GM21825 (cell line): Measurements from ENCODE around the gene TMEM106B.

ENCODE experiments used
- ATAC-seq: cut with Tn5 transposase; IDR thresholded peaks from one replicate; pipeline ENCODE4 v1.9.1; 2021; ENCODE audit warnings: mild to moderate bottlenecking, moderate library complexity; ENCODE audit not compliant: unreplicated experiment

The TMEM106B gene

GRCh38 chr7:12226756-12227155 lies 15.7 kb downstream of the TMEM106B start:
- ATAC-seq = no peak

- no peak for ATAC-seq
Measured at GRCh38 chr7:12228024-12228423, 16.9 kb downstream of the TMEM106B start.

DNA sequence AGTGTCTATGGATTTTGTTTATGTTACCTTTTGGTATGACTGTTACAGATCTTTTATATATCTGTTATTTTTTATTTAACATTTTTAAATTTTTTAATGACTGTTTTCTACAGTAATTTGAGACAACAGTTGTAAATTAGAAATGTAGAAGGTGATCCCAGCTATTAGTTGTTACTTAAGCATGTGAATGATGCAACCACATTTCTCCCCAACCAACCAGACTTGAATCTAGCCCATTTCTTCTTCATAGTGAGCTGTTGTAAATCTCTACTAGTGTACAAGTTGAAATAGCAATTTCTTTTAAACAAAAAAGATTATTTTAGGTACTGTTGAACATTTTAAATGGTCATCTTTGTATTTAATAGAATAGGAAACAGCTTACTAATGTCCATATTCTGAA lies 18.0 kb downstream of the TMEM106B start:
- no peak for ATAC-seq

DNA sequence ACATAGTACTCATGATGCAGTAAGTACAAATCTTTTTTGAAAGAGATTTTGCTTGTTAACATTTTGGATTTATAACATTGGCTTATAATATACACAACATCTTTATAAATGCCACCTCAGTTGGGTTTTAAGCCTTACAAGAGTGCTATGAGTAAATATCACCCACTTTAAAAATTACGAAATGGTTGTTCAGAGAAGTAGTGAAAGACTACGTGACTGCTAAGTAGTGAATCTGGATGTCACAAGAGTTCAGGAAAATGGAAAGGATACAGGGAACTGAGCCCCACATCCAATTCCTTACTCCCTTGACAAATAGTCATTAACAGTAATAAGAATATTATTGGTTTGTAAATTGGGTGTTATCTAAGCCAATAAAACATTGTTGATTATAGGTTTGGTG lies 20.0 kb downstream of the TMEM106B start:
- no peak for ATAC-seq

DNA sequence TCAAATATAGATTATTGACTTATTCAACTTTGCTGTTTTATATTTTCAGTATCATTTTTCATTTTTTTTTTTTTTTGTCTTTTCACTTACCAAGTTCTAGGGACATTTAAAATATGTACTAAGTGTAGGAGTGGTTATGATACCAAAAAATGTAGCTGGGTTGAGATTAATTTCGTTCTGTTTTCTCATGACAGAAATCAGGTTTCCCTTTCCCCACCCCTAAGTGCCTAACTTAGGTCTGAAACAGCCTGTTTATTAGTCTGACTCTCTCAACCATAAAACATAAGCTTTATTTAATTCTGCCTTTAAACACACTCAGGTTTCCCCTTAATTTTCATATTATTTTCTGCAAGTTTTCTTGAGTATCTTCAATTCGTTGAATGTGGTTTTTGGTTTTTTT lies 22.1 kb downstream of the TMEM106B start:
- no peak for ATAC-seq

DNA sequence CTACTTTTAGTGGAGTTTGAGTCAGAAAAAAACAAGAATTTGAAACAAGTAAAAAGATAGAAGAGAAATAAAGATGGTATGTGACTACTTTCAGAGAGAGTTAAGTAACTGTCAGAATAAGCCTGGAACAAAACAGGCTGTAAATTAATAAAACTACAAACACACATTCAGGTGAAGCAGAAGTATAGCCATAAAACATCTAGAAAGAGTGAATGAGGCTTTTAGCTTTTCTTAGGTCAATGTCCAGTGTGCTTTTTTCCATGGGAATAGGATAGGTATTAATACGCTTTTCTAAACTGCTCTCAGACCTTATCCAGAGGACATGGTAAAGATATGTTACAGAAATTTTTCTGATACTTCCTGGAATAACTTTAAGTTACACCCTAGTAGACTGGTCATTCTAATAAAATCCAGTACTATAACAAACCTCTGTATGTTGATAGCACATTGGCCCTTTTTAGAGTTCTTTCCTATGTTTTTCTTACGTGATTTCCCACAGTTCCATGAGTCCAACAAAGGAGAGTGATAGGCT lies 23.3 kb downstream of the TMEM106B start:
- ATAC-seq = no peak

DNA sequence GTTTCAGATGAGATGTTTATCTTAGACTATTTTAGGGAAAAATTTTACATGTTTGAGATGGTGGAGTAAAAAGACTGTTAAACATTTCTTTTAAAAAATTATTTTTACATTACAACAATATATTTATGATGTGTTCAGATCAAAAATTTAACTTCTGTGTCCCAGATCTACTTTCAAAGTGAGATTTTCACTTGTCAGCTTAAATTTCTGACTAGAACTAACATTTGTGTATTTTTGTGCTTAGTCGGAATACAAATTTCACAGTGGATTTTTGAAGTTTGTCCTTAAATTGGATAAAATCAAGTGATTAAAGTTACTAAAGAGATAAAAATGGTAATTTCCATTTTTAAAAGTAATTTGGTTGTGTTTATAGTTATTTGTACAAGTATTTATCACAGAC lies 24.9 kb downstream of the TMEM106B start:
- no peak for ATAC-seq

- no peak for ATAC-seq
Measured at GRCh38 chr7:12237007-12237406, 25.9 kb downstream of the TMEM106B start.

- ATAC-seq = no peak
Measured at GRCh38 chr7:12239806-12240205, 28.7 kb downstream of the TMEM106B start.

- ATAC-seq = no peak
Measured at GRCh38 chr7:12244129-12244528, 33.0 kb downstream of the TMEM106B start.

GRCh38 chr7:12244694-12245093 lies 33.6 kb downstream of the TMEM106B start:
- no peak for ATAC-seq

DNA sequence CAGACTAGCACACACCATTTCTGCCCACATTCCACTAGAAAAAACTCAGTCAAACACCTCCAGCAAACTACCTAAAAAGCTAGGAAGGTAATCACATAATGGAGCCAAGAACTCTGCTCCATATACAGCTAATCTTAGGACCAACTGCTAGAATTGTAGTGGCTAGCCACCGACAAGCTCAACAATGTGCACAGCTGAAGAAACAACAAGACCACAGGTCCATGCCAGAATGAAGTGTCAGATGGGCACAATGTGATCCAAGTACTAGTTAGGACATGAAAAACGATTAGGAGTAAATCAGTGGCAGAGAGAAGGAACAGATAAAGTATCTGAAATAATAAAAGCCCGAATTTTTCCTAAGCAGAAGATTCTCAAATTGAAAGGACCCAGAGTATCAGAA lies 38.6 kb downstream of the TMEM106B start:
- no peak for ATAC-seq

DNA sequence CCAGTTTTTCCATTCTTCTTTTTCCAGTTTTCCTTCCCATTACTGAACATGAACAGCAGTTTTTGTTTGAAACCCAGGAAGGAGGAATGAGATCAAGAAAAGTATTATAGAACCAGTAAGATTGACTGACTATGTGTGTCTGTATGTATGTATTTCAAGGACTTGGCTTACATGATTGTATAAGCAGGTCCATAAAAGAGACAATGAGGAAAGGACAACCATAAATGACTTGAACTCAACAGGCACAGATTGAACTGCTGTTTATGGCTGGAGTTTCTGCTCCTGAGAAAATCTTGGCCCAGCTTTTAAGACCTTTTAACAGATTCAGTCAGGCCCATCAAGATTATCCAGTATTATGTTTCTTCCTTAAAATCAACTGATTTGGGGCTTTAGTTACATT lies 39.1 kb downstream of the TMEM106B start:
- no peak for ATAC-seq

DNA sequence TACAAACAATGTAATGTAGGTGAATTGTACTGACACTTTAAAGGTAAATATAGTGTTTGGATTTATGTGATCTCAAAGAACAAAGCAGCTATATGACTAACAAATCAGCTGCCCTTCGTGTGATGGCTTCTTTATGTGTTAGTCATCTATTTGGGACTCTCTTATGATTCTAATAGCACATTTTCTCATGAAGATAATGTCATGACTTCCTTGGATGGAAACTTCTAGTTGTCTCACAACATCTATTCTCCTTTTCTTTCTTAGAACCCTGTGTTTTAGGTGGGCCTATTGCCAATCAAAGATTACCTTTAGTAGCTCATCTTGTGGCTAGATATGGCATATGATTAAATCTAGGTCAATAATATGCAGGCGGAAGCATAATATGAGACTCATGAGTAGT lies 45.0 kb downstream of the TMEM106B start:
- ATAC-seq = no peak

GRCh38 chr7:12257582-12257981 lies 46.5 kb downstream of the TMEM106B start:
- peak; percentile 100 for ATAC-seq

DNA sequence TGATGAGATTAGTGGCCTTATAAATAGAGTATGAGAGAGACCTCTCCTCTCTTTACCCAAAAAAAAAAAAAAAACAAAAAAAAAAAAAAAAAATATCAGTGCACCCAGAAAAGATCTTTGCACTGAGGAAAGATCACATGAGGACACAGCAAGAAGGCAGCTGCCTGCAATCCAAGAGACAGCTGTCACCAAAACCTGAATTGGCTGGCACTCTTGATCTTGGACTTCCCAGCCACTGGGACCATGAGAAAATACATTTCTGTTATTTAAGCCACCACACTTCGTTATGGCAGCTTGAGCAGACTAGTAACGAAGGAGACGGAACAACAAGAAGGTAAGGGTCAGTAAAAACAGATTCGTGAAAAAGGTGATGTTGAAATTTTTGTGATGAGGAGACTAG lies 47.0 kb downstream of the TMEM106B start:
- no peak for ATAC-seq

- ATAC-seq = no peak
Measured at GRCh38 chr7:12267542-12267941, 56.4 kb downstream of the TMEM106B start.

DNA sequence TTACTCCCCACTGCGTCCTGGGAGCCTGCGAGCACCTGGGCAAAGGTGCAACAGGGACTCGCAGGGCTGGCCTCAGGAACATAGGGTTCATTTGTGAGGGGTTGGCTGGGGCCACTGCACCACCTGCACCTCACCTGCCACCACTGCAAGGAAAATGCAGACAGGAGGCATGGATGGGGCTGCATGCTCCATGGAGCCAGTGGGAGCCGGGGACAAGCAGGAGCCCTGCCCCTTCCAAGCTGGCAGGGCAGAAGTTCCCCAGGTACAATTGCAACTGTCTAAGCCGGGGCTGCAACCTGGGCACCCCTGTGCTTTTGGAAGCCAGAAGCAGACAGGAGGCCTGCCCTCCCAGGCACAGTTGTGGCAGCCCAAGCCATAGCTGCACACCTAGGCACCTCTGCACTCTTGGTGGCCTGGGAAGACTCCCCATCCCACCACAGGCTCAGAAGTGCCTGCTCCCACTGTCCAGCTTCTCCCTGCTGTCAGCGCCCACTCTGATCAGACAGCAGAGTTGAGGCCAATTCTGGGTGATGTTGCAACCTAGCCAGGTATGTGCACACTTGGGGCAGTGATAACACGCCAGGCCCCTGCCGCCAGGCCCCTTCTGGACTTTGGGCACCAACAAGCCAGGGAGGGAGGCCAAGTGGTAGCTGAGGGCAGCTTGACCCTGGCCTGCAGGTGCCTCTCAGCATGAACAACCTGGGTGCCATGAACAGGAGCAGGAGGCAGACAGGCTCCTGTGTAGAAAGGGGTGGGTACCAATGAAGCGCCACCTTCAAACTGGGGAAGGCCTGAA lies 58.2 kb downstream of the TMEM106B start:
- no peak for ATAC-seq

DNA sequence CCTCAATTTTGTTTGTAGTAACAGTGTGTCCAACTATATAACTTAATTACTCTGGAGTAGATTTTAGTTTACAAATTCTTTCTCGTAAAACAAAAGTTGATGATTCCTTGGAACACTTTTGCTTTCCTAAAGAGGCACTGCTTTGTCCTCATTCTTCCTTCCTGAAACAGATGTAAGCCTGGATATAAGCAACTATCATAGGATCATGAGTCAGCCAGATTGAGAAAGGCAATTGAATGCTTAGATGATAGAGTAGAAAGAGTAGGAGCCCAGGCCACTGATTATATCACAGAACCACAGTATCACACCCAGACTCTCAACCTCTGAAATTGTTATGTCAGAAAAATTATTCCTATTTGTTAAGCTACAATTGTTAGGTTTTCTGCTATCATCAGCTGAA lies 69.9 kb downstream of the TMEM106B start:
- ATAC-seq = no peak

DNA sequence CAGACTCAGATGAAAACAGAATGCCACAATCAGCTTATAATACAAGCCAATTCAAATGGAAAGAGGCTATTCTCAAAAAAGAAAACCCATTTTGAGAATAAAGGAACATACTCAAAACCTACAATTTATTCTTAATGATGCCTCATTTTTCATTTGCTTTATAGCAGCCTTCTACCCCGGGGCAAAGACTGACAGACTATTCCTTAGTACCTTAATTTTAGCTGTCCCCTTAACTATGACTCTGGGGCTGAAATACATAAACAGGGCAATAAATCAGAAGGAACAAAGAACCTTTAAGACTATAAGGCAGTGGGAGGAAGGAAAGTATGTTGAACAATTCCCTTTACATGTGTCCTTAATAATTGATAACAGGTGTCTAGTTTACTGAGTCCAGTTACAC lies 76.8 kb downstream of the TMEM106B start:
- no peak for ATAC-seq

- no peak for ATAC-seq
Measured at GRCh38 chr7:12289996-12290395, 78.9 kb downstream of the TMEM106B start.

DNA sequence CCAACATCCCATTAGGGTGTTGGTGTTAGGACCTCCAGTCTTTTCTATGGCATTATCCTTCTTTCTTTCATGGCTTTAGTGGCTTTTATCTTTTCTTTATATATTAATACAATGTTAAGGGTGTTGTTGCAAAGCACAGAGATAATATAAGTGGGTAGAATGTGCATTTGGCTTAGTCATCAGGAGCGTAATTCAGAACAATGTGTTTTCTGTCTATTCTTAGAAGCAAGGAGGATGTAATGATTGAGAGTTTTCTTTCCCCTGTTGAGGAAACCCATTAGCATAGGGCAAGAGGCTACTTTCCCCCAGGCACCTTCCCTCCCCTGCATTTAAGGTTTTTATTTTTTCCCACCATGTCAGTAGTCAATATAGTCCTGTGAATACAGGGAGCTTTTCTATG lies 79.7 kb downstream of the TMEM106B start:
- no peak for ATAC-seq

DNA sequence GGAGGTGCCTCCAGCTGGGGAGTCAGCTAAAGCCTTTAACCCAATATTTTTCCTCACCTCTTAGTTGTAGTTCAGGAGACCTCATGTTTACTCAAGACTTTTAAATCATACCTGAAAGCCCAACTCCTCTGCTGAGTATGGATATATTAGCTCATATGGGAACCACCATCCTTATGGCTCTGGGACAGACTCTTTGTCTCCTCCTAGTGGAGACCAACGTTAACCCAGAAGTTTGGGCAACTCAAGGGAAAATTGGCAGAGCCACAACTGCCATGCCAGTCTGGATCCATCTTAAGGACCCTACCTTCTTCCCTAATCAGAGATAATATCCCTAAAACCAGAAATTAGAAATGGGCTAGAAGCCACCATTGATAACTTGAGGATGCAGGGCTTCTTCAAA lies 80.8 kb downstream of the TMEM106B start:
- ATAC-seq = no peak
